ENCODE data around the gene PAK5.
"Not testable (repeated sequence)": the region's sequence is repeated elsewhere in the genome, so short reads cannot be mapped to it uniquely, and the experiment has no call there.

The PAK5 gene

DNA sequence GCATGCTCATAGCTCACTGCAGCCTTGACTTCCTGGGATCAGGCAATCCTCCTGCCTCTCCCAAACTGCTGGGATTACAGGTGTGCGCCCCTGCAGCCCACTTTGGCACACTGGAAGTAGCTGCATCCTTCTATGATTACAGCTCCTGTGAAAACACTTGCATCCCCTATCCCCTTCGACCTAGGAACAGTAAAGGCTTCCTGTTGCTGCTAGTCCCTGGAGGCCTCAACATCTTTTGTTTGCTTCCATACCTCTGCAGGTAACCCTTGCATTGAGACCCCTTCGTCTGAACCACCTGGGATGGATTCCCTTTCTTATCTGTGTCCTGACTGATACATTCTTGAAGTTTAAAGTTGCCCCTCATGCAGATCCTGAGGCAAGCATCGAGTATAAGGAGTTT is 152.4 kb downstream of the PAK5 start:
- DNase-seq (ENCODE audit: low read depth in 2 of 2, low spot score in 1 of 2), result no peak

DNA sequence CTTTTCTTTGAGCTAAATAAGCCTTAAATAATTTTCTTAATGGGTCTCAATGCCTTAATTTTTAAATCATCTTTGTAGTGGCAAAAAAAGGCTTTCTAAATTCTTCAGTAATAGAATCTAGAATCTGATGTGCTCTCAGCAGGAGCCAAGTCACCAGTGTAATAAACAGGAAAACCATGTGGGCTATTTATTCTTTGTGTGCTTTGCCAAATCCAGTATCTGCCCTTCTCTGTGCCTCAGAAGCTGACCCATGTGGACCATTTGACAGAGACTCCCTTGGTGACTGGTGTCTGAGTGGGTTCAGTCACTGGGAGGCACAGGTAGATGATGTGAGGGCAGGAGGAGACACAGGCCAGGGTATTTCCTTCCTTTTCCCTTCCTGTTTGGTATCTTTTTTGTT is 152.9 kb downstream of the PAK5 start:
- DNase-seq (ENCODE audit: low read depth in 2 of 2, low spot score in 1 of 2), result no peak

DNA sequence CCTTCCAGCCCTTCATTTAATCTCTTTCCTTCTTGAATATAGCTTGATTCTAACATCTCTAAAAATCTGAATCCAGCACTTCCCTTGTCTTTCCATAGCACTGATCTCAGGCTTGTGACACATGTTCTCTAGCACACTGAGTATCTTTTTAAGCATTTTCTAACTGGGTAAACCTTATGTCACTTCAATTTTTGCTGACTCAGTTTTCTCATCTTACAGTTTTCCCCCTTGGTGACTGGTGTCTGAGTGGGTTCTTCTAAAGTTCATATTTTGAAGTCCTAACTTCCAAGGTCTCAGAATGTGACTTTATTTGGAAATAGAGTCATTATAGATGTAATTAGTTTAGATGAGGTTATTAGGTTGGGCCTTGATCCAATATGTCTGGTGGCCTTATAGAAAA is 153.9 kb downstream of the PAK5 start:
- DNase-seq (ENCODE audit: low read depth in 2 of 2, low spot score in 1 of 2), result no peak

DNA sequence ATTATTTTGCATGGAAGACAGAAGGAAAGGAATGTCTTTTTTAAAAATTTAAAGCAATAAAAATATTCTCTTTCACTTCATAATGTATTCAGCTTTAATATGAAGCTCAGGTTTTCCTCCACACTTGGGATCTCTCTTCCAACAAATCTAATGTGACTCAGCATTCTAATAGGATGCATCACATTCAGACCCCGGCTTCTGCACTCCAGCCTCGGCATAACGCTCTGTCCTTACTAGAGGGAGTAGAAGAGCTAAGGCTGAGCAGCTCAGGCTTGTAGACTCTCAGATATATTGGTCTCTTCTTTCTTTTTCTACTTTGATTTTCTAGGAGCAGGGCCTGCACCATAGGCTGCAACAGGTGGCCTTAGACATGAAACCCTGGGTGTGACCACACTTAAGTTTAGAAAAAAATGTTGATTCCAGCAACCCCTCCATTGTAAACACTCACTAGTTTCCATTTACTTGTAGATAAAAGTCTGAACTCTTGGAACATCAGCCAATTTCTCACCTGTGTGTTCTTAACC is 161.7 kb downstream of the PAK5 start:
- DNase-seq (ENCODE audit: low read depth in 2 of 2, low spot score in 1 of 2), result no peak

DNA sequence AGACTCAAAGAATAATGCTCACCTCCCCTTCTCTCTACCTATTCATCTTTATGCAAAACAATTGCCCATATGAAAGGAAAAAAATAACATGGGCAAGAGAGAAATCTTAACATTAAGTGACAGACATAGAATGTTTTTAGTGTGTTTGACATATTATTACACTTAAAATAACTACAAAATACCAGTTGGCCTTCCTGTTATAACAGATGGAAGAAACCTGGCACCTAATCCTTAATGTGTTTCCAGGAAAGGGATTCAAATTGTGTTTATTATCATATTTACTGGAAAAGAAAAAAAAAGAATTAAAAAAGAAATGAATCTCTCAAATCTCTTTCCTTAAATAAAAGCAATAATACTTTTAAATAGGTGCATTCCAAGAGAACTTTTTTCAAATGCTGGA is 165.9 kb downstream of the PAK5 start:
- no peak for DNase-seq (ENCODE audit: low read depth in 2 of 2, low spot score in 1 of 2)

DNA sequence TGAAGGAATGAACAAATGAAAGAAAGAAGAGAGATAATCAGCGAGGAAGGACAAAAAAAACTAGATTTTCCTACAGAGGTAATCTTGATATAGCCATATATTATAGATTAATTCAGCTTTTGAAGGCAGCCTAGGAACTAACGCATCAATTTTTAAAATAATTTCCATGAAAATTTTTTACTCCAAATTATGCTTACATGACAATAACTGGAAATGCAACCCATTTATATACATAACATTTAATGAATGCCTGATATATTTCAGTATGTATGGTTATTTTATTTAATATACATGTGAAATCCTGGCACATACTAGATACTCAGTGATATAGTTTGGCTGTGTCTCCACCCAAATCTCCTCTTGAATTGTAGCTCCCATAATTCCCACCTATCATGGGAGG is 166.8 kb downstream of the PAK5 start:
- no peak for DNase-seq (ENCODE audit: low read depth in 2 of 2, low spot score in 1 of 2)

DNA sequence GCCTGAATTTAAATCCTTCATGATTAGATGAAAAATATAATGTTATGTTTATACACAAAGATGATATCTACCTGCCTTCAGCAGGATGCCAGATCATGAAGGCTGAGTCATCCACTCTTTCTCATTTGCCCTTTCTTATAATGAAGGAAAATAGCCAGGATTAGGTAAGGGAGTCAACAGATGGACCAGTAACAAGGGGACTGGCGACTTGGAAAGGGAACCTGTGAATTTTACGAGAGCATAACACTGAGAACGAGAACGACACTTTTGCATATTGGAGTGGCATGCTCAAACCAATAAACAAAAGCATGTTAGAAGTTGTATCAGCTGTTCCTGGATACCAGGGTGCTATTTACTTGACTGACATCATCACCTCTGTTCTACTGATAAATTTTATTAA is 170.5 kb downstream of the PAK5 start:
- DNase-seq (ENCODE audit: low read depth in 2 of 2, low spot score in 1 of 2), result no peak

DNA sequence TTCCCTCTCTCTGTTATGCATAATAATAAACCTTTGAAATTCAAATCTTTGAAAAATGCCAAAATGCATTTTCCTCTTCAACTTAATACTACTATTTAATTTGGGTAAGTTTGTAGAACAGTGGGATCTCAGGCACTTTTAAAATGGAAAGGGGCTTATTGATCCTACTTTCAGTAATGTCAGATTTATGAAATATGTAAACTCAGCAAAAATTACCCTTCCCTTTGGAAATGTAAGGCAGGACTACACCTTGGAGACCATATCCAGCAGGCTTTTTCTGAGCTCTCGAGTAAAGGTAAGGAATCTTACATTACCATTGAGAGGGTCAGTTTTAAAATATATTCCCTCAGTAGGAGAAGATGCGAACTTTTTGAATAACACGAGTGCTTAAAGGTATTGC is 175.5 kb downstream of the PAK5 start:
- no peak for DNase-seq (ENCODE audit: low read depth in 2 of 2, low spot score in 1 of 2)

DNA sequence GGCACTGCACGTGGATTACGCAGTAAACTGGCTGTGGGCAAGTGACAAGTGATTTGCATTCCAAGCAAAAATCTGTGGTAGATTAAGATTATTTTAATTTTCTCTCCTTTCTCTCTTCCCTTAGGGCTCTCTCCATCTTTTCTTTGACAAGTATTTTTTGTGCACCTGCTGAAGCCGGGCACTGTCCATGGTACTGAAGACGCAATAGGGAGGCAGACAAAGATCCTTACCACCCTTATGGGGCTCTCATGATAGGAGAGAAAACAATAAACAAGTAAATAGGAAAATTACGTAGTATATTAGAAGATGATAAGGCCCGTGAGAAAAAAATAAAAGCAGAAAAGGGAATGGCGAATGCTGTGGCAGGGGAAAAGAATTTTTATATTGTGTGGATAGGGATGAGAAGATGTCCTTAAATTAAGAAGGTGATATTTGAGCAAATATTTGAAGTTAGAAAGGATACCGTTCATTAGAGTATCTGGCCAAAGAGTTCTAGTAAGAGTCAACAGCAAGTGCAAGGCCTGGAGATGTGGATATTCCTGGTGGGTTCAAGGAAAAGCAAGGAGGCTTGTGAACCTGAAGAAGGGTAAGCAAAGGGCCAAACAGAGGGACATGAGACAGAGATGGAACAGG is 178.5 kb downstream of the PAK5 start:
- no peak for DNase-seq (ENCODE audit: low read depth in 2 of 2, low spot score in 1 of 2)

DNA sequence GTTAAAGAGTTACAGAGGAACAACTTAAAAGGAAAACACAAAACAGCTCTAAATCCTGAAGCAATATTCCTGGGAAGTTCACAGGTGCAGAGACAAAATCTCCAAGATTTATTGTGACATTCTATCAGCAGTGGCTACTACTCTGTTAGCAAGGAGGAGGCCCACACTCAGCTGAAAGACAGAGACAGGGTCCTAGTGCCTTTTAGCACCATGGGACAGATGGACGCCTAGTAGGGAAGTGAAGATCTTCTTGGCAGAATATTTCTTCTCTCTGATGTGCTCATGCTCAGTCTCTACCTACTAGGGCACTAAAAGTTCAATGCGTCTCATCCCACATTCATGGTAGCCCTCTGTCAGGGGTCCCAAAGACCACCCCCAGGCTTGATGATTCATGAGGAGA is 191.1 kb downstream of the PAK5 start:
- no peak for DNase-seq (ENCODE audit: low read depth in 2 of 2, low spot score in 1 of 2)

DNA sequence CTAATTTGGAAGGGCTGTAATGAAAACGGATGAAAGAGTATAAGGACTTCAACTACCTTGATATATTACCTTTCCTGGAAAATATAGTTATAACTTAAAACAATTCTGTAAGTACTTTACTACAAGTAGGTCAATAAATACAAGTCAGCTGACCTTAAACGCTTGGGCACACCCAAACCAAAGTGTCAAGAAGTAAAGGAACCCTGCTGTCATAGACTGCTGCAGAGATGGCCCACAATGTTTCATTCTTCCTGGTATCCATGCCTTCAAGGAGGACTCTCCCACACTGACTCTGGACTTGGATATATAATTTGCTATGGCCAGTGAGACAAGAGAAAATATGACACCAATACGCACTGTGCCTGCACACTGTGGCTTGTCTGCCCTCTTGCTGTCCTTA is 192.5 kb downstream of the PAK5 start:
- no peak for DNase-seq (ENCODE audit: low read depth in 2 of 2, low spot score in 1 of 2)

DNA sequence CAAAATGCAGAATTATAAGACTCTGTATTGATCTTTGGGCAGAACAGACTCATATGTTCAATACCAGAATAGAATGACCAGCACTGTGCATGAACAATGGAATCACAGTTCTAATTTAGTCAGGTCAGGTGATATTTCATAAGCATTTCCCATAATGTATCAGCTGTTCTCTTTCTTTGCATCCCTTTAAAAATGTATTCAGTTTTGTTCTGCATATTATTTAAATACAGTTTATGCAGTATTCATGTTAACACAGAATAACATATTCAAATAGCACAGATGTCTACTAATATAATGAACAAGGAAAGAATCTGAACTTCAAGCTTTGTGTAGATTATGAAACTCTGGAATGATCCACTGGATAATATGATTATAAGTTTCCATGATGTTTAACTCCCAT is 196.0 kb downstream of the PAK5 start:
- no peak for DNase-seq (ENCODE audit: low read depth in 2 of 2, low spot score in 1 of 2)

DNA sequence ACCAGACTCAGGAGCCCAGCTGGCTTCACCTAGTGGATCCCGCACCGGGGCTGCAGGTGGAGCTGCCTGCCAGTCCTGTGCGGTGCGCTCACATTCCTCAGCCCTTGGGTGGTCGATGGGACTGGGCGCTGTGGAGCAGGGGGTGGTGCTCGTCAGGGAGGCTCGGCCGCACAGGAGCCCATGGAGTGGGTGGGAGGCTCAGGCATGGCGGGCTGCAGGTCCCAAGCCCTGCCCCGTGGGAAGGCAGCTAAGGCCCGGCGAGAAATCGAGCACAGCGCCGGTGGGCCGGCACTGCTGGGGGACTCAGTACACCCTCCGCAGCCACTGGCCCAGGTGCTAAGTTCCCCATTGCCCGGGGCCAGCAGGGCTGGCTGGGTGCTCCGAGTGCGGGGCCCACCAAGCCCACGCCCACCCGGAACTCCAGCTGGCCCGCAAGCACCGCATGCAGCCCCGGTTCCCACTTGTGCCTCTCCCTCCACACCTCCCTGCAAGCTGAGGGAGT is 197.3 kb downstream of the PAK5 start:
- not testable (repeated sequence) for DNase-seq (ENCODE audit: low read depth in 2 of 2, low spot score in 1 of 2)

DNA sequence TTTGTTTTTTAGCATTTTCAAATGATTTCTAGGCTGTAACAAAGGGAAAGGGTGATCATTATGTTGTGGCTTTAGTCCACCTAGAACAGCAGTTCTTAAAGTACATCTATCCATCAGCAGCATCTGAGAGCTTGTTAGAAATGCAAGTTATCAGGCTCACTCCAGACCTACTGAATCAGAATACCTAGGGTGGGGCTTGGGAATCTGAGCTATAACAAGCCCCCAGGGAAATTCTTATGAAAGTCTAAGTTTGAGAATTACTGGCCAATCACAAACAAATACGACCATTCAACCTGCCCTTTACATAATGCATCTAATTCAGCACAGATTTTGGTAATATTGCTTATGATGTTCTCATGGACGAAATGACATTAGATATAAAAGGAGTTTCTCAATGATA is 201.0 kb downstream of the PAK5 start:
- no peak for DNase-seq (ENCODE audit: low read depth in 2 of 2, low spot score in 1 of 2)

DNA sequence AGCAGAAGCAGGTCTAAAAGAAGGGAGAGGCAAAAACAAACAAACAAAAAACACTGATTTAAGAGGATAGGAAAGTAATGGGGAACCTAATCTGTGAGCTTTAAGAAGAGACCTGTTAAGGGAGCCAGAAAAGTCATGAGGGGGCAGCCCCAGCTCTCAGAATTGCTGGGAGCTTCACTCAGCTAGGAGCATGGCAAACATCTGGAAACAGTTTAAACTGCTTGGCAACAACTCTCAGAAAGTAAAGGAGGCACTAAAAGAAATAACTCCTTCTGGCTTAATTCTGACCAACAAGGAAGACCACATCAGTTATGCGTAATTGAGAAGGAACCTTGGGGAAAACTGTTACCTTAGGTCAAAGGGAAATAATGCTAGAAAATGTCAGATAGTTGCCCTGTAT is 203.1 kb downstream of the PAK5 start:
- no peak for DNase-seq (ENCODE audit: low read depth in 2 of 2, low spot score in 1 of 2)

DNA sequence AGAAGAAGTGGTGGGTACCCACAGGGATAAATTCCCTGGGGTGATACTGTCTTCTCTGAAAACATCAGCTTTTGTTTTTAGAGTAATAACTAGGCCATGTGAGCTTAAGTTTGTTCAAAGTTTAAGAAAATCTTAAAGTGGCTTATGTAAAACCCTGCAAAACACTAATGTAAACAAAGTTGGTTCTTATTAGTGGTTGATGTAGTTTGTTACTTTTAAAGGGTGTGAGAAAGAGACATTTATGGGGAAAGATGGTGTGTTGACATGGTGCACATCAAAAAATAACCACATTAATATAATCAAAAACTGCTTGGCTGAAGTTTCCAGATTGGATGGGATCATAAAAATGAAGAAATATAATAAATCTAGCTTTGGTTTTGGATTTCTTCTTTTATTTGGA is 204.5 kb downstream of the PAK5 start:
- no peak for DNase-seq (ENCODE audit: low read depth in 2 of 2, low spot score in 1 of 2)

DNA sequence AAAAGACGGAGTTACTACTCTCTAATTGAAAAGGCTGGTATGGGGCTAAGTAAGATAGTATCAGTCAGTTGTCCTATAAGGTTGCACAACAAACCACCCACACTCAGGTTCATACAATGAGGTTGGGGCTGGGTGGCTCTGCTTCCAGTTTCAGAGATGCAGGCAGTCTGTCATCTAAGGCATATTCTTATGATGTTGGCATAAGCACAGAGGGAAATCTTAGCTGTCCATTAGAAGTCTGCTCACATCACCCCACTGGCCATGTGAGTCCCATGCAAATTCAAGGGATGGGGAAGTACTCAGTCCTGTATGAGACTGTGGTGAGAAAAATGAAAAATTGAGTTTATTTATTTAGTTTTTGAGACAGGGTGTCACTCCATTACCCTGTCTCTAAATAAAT is 205.9 kb downstream of the PAK5 start:
- no peak for DNase-seq (ENCODE audit: low read depth in 2 of 2, low spot score in 1 of 2)

DNA sequence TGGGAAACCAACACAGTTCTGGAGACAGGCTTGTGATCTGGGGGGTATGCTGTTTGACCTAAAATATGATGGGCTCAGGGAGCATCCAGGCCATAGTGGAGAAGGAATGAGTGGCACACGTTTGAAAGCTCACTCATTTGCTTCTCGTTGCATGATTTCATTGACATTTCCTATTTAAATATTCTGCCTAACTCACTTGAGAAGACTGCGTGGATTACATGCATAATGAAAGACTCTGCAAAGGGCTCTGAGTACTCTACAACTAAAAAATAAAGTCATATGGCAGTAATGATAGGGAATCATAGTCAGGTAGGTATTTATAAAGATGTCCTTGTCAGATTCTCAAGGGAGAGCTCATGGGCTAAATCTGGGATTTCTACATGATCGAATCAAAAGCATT is 206.6 kb downstream of the PAK5 start:
- DNase-seq (ENCODE audit: low read depth in 2 of 2, low spot score in 1 of 2), result no peak

DNA sequence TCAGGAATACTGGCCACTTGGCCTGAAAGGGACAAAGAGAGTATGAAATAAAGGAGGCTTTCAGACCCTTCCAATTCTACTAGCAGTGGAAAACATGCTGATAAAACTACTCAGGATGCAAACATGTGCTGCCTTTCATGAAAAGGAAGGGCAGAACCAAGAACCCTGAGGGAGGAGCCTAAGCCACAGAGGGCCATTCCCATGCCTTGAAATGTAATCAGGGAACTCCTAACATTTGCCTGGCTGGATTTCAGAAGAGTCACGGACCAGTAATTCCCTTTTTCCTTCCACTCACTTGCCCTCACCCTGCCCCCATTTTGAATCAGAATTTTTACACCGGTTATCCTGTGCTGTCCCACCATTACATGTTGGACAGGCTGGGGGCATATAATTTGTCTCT is 208.3 kb downstream of the PAK5 start:
- no peak for DNase-seq (ENCODE audit: low read depth in 2 of 2, low spot score in 1 of 2)

DNA sequence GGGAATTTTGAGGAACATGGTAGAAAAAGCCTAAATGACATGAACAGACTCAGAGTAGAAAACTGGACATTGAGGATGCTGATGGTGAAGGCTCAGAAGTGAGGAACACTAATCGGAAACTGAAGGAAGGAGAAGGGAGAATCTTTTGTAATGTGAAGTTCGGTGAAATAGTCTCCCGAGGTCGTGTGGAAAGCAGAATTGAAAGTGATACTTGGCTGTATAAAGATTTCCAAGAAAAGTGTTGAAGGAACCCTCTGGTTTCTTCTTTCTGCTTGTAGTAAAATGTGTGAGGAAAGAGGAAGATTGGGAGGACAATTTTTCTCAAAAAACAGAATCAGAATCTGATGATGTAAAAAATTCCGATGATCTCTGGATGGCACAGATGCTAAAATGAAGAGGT is 209.0 kb downstream of the PAK5 start:
- no peak for DNase-seq (ENCODE audit: low read depth in 2 of 2, low spot score in 1 of 2)

DNA sequence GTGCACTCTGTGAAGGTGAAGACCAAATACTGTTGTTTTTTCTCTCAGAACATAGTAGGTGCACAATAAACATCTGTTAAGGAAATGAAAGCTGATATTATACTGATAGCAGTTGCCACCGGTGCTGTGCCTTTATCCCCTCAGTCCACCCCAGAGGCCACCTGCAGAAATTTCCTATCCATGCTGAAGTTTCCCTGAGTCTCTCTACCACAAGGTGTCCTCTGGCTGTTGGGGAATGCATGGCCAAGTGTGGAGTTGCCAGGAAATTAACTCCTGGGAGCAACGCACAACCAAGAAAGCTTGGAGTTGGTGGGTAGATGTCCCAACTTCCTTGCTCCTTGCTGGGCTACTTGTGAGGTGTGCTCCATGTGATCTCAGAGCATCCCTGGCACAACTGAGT is 210.3 kb downstream of the PAK5 start:
- DNase-seq (ENCODE audit: low read depth in 2 of 2, low spot score in 1 of 2), result no peak

DNA sequence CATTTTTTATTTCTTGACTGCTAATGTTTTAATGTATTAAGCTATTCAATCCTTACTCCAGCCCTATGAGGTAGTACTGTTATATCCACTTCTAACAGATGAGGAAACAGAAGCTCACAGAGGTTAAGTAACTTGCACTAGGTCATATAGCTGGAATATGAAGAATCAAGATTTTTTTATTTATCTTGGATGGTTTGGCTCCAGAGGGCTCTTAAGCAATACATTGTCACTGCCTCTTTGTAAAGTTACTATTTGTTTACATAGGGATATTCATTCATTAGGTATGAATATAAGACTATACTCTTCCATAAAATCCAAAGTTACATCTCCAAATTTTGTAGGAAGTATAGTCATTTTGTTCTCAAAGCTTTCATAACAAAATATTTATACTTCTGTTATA is 210.7 kb downstream of the PAK5 start:
- no peak for DNase-seq (ENCODE audit: low read depth in 2 of 2, low spot score in 1 of 2)

DNA sequence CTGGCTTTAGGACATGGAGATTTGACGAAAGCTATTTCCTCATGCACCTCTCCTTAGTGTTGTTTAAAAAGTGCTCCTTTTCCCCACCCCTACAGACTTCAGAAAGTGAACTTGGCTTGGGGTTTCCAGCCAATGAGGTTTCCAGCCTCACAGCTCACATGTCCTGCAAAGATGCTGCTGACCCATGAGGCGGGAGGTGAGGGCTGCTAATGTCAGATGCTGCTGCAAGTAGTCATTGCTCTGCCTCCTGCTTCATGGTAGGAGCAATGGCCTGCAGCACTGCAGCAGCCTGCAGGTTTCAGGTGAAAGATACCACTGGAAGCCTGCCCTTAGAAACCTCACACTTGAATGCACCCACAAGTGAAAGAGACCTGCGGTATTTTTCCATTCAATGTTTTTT is 211.7 kb downstream of the PAK5 start:
- no peak for DNase-seq (ENCODE audit: low read depth in 2 of 2, low spot score in 1 of 2)

DNA sequence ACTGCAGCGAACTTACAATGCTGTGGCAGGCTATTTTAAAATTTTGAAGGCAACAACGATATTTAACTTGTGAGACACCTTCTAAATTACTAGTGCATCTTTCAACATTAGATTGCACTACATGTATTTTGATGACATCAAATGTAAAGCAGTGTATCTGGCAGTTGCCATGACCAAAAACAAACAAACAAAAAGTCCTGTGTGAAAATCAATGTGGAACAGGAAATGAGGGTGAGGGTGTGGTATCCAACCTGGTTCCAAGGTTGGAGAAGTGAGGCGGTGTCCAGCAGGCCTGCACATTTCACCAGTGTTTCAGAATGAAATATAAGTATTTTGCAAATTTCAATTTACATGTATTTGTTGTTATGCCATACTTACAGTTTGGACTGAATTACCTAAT is 212.5 kb downstream of the PAK5 start:
- no peak for DNase-seq (ENCODE audit: low read depth in 2 of 2, low spot score in 1 of 2)
